Kasumi-1 (cell line): ENCODE results near the gene TFF1.

Experiments
- DNase-seq, 2 experiments: peaks; one replicate each; lab custom pipeline; 2025; lab: John Stamatoyannopoulos, UW

Gene TFF1

GRCh38 chr21:42362700-42363099 lies 3.6 kb downstream of the TFF1 start:
- DNase-seq = no peak

GRCh38 chr21:42362198-42362597 lies 4.1 kb downstream of the TFF1 start:
- DNase-seq = no peak

- DNase-seq = no peak
These were observed 5.0 kb downstream of the TFF1 start for GRCh38 chr21:42361286-42361685.

GRCh38 chr21:42360317-42360716 lies 6.0 kb downstream of the TFF1 start:
- peak in 1 of 2 experiments; percentile 1 for DNase-seq

GRCh38 chr21:42358937-42359336 lies 7.4 kb downstream of the TFF1 start:
- DNase-seq = no peak

GRCh38 chr21:42358261-42358660 lies 8.1 kb downstream of the TFF1 start:
- no peak for DNase-seq

GRCh38 chr21:42357307-42357706 lies 9.0 kb downstream of the TFF1 start:
- no peak for DNase-seq

- no peak for DNase-seq
These were observed 9.7 kb downstream of the TFF1 start for GRCh38 chr21:42356650-42357049.

- no peak for DNase-seq
These were observed 10.3 kb downstream of the TFF1 start for GRCh38 chr21:42356046-42356445.

- DNase-seq = no peak
These were observed 12.7 kb downstream of the TFF1 start for GRCh38 chr21:42353623-42354022.

- DNase-seq = no peak
These were observed 13.8 kb downstream of the TFF1 start for GRCh38 chr21:42352441-42353095.

GRCh38 chr21:42351626-42352440 lies 14.5 kb downstream of the TFF1 start:
- DNase-seq = no peak

GRCh38 chr21:42350927-42351426 lies 15.4 kb downstream of the TFF1 start, which contains the start of gene TFF2:
TSS of gene TFF2 (minus strand) at chr21:42350994. CDS start at chr21:42350957, 37 bp downstream.
- DNase-seq = no peak

- DNase-seq = no peak
These were observed 15.9 kb downstream of the TFF1 start for GRCh38 chr21:42350318-42350910.

GRCh38 chr21:42349420-42350317 lies 16.7 kb downstream of the TFF1 start:
- no peak for DNase-seq

- no peak for DNase-seq
These were observed 17.6 kb downstream of the TFF1 start for GRCh38 chr21:42348762-42349161.

- DNase-seq = no peak
These were observed 18.6 kb downstream of the TFF1 start for GRCh38 chr21:42347601-42348327.

GRCh38 chr21:42346866-42347600 lies 19.3 kb downstream of the TFF1 start:
- no peak for DNase-seq

- DNase-seq = no peak
These were observed 19.9 kb downstream of the TFF1 start for GRCh38 chr21:42346441-42346840.

GRCh38 chr21:42344631-42345030 lies 21.7 kb downstream of the TFF1 start:
- DNase-seq = no peak
